MV-4-11 (cell line): Measurements from ENCODE around the gene TNS4.
A peak's percentile ranks its signal among the peaks of the same experiment; 100 is the strongest.

Experiments used
- DNase-seq: peaks from one replicate; lab custom pipeline; 2025; lab: John Stamatoyannopoulos, UW

TNS4 gene

DNA sequence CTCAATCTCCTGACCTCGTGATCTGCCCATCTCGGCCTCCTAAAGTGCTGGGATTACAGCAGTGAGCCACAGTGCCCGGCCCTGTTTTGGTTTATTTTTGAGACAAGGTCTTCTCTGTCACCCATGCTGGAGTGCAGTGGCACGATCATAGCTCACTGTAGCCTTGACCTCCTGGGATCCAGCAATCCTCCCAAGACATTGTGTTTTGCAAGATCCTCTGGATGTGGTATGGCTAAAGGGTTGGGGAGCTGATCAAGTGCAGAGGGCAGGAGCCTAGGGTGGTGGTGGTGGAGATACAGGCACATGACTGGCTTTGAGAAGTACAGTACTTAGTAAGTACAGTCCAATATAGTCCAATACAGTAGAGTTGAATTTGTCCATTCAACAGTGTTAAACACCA lies 16.6 kb upstream of the TNS4 start:
- DNase-seq = peak; percentile 38

DNA sequence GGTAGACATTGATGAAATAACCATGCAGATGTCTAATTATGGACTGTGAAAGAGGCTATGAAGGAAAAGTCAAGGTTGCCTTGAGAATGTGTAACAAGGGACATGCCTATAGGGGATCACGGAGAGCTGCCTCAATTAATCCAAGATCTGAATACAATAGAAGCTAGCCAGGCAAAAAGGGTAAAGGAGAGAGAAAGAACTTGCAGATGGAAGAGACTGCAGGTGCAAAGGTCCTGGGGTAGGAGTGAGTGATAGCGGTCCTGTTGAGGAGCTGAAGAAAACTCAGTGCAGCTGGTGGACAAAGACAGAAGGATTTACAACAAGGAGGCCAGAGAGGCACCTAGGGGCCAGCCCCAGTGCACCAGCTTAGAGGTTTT lies 15.9 kb upstream of the TNS4 start:
- no peak for DNase-seq

DNA sequence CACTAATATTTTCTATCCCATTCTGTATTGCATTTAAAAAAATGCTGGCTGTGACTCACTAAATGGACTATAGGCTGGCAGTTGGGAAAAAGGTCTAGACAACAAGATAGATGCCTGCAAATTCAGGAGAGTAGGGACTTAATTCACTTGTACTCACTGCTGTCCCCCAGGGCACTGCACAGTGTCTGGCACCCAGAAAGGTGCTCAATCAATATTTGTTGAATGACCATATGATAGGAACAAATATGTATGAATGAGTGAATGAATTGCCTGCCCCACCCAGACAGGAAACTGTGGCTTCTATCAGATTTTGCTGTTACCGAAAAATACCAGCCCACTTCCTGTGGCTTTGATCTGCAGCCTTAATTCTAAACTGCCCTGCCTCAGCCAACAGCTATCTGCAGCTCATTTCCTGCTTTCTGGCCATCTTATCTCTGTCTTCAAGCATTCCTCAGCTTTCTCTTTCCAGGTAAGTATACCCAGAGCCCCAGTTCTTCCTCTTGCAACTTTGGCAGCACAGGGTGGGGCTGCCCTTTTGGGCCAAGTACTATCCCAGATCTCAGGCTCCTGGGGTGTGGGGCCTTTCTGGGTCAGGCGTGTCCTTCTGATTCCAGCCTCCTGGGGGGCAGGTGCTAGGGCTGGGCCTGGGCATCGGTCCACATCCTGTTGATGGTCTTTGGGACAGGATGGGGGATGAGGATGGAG lies 15.3 kb upstream of the TNS4 start:
- DNase-seq = peak; percentile 93

DNA sequence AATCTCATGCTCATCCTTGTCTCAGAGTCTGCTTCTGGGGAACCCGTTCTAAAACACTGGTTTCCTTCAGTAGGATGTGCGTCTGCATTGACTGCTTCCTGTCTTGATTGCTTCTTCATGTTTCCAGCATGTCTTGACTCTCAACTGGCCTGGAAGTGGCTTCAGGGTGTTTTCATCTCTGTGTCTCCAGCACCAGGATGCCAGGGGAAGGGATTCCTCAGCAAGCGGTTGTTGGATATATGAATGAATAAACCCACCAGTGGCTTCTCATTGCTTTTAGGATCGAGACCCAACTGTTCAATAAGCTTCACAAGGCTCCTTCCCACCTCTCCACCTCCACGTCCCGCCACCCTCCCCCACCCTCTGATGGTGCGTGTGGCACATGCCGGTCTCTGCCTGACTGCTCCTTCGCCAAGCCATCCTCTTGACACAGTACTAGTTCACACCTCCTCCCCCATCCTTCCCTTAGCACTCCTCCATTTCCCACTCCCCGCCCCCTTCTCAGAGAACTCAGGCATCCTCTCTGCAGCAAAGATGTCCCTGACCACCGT lies 14.1 kb upstream of the TNS4 start:
- no peak for DNase-seq

DNA sequence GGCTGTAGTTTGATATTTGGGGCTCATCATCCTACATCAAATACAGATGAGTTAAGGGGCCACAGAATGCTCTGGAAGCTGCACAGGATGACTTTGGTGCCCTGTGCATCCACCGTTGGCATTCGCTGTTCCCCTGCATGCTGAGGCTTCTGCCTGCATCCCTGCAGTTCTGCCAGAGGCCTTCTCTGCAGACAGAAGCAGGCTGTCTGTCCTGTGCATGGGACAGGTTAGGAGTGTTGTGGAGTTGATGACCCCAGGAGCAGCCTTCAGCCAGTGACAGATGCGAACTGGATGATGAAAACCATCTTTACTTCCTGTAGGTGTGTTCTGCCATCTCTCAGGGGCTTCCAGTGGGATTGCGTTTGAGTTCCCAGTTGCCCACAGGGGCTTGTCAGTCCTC lies 13.6 kb upstream of the TNS4 start:
- no peak for DNase-seq

DNA sequence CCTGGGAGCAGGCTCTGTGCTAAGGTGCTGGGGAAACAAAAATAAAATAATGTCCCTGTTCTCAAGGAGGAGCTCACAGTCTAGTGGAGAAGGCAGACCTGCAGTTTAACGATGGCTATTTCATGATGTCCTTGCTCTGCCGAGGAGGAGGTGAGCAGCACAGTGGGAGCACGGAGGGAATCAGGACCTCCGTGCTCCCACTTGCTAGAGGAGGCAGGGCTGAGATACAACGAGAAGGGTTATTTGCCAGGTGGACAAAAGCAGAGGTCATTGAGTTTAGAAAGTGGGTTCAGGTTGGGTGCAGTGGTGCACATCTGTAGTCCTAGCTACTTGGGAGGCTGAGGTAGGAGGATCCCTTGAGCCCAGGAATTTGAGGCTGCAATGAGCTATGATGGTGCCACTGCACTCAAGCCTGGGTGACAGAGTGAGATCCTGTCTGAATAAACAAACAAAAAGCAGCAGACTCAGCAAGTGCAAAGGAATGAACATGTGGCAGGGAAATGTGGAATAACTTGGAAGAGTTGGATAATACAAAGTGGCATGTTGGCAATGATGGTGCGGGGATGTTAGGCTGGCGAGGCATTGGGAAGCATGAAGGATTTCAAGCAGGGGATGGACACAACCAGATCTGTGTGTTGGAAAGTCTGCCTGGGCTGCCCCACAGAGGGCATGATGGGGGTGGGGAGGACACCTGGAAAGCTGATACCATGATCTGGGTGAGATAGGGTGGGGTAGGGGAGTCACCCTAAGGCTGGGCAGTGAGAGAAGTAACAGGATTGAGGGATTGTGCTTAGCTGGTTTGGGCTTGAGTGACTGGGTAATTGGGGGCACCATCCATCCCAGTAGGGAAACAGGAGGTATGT lies 12.8 kb upstream of the TNS4 start:
- no peak for DNase-seq

DNA sequence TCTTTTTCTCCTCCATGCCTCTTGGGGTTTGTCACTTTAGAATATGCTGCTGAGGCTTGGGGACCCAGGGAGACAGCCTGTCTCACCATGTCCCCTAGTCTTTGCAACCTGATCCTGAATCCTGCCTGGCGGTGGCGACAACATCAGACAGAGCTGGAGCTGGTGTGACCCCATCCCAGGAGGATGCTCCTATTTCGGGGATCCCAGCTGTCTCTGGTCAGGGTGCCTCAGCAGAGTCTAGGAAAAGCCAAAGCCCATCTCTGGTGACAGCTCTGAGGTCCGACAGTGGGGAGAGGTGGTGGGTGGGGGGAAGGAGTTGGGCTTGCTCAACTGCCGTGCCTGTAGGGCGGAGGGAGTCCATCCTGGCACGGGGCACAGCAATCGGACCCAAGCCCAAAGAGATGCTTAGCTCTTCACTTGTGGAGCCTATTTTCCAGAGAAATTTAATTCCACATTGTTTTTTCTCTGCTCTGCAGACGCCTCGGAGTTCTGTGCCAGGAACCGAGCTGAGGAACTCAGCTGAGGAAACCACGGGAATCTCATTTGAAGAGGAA lies 10.3 kb upstream of the TNS4 start:
- no peak for DNase-seq

DNA sequence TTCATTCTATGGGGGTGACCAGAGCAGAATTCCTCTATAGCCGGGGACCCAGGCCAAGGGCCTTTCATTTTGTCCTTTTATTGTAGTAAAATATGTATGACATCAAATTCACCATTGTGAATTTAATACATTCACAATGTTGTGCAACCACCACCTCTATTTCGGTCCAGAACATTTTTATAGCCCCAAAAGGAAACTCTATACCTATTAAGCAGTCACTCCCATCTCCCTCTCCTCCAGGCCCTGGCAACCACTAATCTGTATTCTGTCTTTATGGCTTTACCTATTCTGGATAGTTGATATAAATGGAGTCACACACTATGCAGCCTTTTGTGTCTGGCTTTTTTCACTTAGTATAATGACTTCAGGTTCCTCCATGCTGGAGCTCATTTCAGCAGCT lies 9.7 kb upstream of the TNS4 start:
- DNase-seq = no peak

DNA sequence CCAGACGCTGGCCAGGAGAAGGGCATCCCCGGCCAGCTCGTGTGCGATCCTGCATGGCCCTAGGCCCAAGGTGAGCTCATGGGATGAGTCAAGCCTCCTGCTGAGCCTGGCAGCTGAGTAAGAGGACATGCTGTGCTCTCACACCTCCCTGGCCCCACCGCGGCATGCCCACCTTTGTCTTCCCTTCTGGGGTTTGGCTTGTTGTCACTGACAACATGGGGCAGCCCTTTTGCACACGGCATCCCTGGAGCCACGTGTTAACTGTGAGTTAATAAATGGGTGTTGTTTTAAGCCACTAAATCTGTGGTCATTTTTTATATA lies 8.9 kb upstream of the TNS4 start:
- DNase-seq = no peak

DNA sequence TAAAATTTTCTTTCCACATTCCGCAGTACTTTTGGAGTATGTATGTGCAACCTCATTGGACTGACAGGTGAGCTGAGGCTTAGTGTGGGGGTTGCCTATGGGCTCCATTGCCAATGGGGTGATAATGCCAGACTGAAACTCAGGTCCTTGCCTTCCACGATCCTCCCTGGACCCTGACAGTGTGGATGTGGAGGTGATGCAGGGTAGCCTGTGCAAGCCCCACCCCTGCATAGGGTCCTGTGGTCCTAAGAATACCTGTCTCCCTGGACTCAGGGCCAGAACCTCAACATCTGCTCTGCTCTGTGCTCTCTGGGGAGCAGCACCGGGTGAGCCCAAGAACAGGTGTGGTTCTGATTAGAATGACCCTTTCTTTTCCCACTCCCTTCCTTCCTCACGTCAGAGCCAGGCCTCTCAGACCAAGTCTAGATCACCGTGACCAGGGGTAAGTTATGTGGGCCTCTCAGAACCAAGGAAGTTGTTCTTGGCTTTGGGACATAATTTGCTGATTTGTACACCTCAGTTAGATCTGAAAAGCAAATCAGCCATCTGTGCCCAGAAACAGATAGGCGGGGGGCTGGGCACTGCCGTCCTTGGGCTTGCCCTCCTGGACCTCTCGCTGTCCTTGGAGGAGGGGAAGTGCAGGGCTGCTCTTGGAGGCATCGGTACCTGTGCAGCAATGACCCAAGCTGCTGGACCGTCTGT lies 8.4 kb upstream of the TNS4 start:
- no peak for DNase-seq

DNA sequence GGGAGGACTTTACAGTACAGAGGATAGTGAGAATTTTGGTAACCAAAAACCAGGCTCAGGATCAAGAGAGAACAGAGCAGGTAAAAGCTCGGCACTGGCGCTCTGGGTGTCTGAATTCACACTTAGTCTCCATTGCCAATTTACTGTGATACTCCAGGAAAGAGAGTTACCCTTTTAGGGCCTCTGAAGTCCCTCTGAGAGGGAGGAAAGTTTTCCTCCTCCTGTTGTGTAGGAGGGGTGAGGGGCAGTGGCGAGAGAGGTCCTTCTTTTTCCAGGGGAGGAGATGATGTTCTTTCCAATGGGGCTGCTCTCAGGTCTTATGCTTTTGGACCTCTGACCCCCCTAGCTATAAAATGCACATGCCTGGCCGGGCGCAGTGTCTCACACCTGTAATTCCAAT lies 5.4 kb upstream of the TNS4 start:
- no peak for DNase-seq

DNA sequence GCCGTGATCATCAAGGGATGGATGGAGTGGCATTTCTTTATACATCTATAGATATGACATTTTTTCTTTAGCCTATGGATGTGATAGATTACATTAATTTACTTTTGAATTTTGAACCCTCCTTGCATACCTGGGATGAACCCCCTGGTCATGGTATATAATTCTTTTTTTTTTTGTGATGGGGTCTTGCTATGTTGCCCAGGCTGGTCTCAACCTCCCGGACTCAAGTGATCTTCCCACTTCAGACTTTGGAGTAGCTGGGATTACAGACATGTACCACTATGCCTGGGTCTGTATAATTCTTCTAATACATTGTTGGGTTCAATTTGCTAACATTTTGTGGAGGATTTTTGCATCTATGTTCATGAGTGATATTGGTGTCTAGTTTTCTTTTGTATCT lies 1.7 kb upstream of the TNS4 start:
- no peak for DNase-seq

DNA sequence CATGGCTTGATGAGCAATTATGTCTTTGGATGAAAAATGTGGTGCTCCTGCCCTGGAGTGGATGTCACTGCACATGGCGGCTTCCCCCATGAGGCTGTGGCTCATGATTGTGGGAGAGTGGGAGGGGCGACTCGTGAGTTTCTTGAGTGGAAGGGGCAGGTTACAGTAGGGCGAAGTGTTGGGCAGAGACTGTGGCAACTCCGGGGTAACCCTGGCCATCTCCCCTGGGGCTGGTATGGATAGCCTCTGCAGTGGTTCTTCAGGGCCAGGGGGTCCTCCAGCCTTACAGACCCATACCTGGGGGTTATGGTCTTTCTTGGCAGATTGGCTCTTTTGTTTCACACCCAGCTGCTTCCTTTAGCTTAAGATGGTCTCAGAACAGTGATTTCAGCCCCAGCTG lies 1.3 kb upstream of the TNS4 start:
- DNase-seq = no peak

DNA sequence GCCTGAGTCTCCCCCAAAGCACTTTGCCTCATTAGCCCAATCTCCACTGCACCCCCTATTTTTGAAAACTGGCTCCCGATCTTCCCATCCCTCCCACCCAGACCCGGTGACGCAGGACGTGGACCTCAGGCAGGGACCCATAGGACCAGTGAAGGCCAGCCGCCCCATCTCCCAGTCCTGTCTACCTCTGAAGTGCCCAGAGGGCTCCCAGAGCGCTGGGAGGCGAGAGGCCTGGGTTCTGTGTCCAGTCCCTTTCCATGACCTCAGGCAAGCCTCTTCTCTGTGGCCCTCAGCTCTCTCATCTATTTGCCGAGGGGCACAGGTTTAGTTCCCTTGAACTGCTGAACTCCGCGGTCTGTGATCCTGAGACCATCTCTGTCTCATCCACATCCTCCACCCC lies 714 bp downstream of the TNS4 start:
- no peak for DNase-seq

DNA sequence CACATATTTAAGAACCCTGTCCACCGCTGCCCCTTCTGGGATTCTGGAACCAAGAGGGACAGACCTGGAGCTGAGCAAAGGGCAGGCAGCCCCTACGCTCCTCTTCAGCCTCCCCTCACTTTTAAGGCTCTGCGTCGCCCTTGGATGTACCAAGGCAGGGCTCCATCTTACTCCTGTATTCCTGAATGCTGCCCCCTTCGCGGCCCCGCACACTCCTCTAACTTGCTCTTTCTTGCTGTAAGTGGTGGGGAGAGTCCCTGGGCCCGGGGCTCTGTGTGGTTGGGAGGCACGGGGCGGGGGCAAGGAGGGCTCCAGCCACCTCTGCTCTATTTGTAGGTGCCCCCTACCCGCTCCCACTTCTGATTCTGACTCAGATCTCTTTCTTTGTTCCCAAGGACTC lies 1.2 kb downstream of the TNS4 start:
- no peak for DNase-seq

DNA sequence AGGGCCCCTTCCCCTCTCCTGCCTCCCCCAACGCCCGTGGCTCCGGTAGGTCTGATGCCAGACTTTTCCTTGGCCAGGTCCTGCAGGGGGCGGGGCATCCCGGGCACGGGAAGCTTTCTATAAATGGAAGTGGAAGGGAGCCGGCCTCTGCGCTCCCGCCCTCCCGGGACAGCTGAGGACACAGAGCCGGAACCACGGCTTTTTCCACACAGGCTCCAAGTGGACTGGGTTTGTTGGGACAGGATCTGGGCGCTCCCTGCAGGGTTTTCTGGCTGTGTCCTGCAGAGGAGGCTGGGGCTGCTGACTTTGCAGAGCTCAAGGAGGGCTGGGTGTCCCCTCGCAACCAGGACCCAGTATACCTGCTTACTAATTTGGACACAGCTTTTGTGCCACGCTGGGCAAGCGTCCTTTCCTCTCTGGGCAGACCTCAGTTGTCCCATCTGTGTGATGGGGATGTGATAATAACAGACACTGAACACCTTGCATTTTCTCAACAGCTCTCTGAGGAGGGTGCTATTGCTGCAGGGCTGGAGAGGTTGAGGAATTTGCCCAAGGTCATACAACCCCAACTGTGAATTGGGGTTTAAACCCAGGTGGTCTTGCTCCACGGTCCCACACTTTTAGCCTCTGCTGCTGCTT lies 1.8 kb downstream of the TNS4 start:
- DNase-seq = no peak

DNA sequence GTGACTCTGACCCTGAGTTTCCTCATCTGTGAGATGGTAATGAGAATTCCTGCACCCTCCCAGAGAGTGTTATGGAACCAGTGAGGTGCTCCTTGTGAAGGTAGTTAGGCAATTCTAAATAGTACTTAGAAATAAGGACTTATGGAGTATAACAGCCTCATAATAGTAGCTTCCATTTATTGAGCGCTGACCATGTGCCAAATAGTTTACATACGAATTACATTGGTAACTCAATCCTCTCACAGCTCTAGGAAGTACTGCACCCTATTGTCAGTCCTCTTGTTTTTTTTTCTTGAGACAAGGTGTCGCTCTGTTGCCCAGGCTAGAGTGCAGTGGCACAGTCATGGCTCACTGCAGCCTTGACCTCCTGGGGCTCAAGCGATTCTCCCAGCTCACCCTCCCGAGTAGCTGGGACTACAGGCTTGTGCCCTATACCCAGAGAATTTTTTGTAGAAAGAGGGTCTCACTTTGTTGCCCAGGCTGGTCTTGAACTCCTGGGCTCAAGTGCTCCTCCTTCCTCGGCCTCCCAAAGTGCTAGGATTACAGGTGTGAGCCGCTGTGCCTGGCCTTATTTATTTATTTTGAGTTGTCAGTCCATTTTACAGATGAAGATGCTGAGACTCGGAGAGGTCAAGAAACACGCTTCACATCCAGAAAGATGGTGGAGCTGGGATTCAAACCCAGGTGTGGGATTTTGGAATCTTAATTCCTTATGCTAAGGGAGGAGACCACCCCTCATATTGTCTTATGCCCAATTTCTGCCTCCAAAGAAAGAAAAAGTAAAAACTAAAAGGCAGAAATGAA lies 2.9 kb downstream of the TNS4 start:
- DNase-seq = no peak

DNA sequence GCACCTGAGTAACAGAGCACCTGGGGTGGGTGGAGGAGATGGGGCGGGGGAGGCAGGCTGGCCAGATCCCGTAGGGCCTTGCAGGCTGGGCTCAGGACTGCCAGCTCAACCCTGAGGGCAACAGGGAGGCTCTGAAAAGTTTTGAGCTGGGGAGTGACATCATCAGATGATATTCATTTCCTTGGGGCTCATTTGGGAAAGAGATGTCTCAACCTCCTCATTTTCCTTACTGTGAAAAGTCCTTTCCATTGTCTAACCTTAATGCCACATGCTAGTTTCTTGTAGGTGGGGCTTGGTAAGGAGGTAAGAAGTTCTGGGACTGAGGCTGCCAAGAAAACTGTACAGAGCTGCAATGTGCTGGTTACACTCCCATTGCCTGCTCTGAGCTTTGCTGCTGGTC lies 3.7 kb downstream of the TNS4 start:
- no peak for DNase-seq

DNA sequence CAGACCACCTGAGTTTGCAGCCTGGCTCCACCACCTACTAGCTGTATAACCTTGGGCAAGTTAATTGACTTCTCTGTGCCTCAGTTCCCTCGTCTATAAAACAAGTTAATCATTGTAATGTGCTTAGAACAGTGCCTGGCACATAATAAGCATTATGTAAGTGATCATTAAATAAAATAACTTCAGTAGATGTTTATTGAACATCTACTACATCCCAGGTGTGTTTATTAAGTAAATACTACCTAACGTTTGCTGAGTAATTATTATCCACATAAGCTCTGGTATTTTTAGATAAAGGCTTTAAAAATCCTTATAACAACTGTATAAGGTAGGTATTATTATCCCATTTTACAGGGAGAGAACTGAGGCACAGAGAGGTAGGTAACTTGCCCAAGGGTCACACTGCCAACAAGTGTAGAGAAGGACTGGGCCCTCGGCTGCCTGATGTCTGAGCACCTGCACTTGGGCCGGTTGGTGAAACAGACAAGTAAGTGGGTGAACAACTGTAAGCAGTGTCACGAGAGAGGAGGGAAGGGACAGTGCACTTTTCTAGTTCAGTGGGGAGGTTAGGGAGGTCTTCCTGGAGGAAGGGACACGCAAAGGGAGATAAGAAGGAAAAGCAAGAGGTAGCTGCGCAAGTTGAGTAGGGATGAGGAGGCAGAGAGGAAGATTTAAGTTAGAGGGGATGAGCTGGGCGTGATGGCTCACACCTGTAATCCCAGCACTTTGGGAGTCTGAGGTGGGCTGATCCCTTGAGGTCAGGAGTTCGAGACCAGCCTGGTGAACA lies 4.6 kb downstream of the TNS4 start:
- DNase-seq = no peak

DNA sequence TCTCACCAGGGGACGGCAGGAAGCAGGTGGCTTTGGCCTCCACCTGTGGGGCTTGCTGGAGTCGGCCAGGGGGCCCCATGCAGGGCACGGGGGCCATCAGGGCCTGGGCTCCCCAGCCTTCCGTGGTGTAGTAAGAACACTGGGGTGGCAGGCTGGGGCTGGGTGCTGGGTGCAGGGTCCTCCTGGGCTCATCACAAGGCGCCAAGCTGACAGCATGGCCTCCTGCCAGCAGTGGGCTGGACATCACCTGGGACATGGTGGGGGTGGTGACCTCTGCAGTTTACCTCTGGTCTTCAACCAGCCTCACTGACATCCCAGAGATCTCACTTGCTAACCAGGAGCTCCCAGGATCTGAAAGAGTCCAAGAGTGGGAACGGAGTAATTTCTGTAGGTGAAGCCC lies 5.3 kb downstream of the TNS4 start:
- no peak for DNase-seq

DNA sequence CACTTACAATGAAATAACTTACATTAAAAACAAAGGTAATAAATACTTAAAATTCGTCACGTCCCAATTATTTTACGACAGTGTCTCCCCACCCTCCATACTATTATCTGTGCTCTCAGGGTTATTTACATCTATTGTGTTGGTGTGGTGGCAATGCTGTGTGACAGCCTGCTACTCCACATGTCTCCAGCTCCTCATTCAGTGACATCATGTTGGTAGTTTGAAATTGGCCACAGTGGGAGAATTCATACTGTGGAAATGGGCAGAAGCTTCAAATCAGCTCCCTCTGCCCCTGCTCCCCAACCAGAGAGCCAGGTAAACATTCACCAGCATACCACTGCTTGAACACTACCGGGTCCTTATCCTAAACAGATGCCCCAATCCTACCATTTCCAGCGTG lies 6.3 kb downstream of the TNS4 start:
- DNase-seq = no peak
